HG03558 (cell line): ENCODE results near the gene NUDT15.

Experiments
- ATAC-seq: cut with Tn5 transposase; IDR thresholded peaks from one replicate; pipeline ENCODE4 v1.9.1; 2021; ENCODE audit warnings: moderate number of reproducible peaks; ENCODE audit not compliant: unreplicated experiment; ENCODE audit errors: extremely low read depth

NUDT15 gene

GRCh38 chr13:48094781-48095502 lies 57.4 kb downstream of the NUDT15 start, which contains the start of gene MED4:
TSS of gene MED4 (minus strand) at chr13:48095104. CDS start at chr13:48095078, 26 bp downstream.
- peak; percentile 91 for ATAC-seq

- no peak for ATAC-seq
These were observed 59.1 kb downstream of the NUDT15 start for GRCh38 chr13:48096670-48097069.
